Activated T-cell treated with anti-CD3 and anti-CD28 coated beads for 1 hour (primary cell): ENCODE data around the gene ARL13B.
"Not testable (repeated sequence)": the region's sequence is repeated elsewhere in the genome, so short reads cannot be mapped to it uniquely, and the experiment has no call there.

Source experiments
- DNase-seq: peaks from one replicate; pipeline ENCODE4 v3.0.0-alpha.2; 2020; ENCODE audit warnings: low read depth

ARL13B gene

DNA sequence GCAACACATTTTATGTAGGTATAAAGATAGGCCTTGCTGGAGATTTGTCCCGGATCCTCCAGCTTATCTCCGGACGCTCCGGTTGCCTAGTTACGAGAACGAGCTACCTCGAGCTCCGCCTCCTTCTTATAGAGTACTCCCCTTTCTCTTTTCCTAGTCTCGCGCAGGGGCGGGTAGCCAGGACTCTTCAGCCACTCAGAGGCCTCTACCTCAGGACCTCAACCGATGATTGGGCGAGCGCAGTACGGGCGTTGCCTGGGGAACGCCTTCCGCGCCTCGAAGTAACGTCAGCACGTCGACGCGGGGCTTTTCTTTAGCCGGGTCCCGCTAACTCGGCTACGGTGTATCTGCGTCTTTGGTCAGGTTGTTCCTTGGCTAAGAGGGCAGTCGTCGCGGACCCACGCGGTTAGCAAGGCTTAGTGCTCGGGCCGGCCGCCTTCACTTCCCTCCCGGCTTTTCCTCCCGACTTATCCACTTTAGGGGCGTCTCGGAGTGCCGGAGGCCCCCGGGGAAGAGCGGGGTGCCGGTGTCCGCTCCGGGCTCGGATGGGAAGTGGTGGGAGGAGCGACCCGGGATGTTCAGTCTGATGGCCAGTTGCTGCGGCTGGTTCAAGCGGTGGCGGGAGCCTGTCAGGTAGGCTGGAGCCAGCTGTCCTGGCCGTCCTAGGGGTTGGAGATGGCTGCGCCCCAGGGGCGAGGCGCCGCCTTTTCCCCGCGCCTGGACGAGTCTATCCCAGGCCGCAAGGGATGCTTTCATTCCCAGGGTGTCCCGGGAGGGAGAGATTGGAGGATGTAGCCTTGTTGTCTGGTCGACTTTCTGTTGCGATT lies at the start of gene ARL13B:
Gene ARL13B, plus strand, starts transcription at position 306 of the 827 bp plus-strand sequence. Its CDS starts 269 bp downstream, at position 575.
- DNase-seq = peak; percentile 85

DNA sequence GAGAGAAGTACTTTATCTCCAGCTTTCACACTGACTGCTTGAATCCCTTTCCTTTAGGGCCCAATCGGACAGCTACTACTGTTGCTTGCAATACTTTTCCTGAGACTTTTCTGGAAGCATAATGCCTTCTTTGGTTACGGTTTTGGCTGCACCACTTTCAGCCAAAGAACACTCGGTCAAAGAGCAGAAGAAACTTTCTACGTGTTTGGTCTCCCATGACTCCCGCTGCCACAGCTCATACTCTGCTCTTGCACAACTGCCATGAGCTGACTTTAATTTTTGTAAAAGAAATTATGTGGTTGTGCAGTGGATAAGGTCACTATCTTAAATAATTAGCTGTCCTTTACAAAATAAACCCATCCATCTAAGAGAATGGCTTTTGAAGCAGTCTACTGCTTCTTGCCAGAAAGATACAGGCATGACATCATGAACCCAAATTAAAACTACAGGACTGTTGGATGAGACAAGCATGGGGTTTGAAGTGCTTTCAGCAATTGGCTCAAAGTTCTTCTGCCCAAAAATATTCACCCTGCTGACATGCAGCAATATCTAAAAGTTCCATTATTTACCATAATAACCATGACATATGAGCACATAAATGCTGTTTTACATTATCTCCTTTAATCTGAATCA lies 48.2 kb upstream of the ARL13B start:
- no peak for DNase-seq

DNA sequence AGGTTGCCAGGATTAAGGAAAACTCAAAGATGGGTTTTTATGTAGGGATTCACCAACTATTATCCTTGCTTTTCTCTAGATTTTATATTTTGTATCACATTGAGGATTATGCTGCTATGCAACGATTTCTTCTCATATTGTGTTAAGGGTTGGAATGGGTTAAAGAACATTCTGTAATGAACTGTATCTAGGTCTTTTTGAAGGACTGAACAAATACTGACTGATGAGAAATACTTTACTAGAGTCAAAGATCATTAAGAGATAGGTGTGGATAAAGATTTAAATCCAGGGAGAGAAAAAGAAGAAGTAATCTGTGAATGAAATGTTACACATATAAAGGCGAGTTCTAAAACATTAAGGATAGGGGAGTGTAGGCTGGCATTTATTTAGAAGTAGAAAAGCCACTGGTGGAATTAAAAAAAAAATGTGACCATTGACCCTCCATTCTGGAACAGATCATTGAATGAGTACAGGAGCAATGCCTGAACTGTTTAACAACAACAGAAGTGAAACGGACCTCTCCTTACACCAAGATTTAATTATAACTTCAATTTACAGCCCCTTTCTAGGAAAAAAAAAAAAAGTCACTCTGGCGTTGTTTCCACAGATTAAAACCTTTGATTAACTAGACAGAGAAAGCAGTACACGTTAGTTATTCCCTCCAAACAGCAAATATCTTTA lies 45.4 kb upstream of the ARL13B start:
- DNase-seq = no peak

DNA sequence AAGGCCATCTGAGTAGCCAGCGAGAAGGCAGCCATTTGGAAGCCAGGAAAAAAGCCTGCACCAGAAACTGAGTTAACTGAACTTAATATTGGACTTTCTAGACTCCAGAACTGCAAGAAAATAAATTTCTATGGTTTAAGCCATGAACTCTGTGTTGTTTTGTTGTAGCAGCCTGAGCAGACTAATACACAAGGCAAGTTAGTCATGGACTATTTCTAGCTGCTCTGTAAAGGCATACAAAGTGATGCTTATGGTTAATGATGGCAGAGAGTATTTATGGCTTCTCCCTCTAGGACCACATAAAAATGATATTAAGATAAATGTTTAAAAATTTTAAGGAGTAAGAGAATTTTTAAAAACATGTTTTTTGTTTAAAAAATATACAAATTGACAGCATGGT lies 43.4 kb upstream of the ARL13B start:
- DNase-seq = no peak

DNA sequence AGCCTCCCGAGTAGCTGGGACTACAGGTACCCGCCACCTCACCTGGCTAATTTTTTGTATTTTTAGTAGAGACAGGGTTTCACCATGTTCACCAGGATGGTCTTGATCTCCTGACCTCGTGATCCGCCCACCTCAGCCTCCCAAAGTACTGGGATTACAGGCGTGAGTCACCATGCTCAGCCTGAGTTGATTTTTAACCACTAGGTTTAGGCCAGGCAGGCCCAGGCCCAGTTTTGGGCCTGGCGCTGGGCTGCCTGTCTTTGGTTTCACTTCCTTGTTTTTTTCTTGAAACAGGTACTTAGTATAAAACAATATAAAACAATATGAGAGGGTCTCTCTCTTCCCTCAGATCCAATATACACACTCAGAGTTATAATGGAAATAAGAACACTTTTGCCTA lies 42.5 kb upstream of the ARL13B start:
- DNase-seq = not testable (repeated sequence)

DNA sequence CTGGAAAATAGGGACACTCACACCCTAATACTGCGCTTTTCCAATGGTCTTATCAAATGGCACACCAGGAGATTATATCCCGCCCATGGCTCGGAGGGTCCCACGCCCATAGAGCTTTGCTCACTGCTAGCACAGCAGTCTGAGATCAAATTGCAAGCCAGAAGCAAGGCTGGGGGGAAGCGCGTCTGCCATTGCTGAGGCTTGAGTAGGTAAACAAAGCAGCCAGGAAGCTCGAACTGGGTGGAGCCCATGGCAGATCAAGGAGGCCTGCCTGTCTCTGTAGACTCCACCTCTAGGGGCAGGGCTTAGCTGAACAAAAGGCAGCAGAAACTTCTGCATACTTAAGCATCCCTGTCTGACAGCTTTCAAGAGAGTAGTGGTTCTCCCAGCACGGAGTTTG lies 30.0 kb upstream of the ARL13B start:
- DNase-seq = not testable (repeated sequence)

DNA sequence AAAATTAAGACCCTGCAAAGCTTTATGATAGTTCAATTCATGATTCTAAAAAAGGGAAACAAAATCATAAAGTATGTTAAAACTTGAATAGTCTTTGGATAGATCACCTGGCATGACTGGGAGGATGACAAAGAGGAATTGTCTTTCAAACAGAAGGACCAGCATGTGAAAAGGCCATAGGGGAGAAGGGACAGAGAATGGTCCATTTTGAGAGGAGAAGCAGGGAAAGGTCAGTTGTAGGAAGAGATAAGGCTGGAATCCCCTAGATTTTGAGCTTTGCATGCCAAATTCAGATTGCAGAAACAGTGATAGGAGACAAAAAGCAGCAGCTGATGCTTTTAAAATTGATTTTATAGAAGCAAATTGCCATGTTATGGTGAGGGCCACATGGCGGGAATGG lies 18.9 kb upstream of the ARL13B start:
- DNase-seq = no peak

DNA sequence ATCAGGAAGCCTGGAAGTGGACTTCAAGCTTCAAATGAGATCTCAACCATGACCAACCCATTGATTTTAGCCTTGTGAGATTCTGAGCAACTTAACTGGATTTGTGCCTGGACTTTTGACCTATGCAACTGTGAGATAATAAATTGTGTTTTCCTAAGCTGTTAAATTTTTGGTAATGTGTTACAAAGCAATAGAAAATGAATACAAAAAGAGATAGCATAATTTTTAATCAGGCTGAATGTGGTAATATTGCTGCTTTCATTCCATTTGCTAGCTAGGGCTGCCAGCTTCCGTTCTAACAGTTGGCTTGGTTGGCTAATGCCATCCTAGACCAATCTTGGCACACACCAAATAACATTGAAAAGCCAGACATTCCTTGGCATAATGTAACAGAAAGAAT lies 18.5 kb upstream of the ARL13B start:
- no peak for DNase-seq

DNA sequence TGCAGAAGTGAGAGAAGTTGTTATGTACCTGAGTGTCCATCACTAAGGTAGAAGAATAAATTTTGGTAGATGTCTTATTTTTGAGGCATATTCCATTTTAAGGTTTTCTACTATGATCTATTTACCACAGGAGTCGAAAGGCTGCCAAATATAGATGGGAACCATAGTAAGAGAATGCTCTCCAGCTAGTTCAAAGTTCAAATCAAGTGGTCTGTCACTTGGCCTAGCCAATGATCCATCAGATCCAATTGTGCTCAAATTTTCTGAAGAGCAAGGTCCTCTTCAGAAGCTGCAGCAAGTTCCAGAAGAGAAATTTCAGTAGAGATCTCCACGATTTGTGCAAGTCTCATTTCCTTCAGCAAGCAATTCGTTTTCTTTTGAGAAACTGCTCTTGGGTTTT lies 17.2 kb upstream of the ARL13B start:
- DNase-seq = no peak

DNA sequence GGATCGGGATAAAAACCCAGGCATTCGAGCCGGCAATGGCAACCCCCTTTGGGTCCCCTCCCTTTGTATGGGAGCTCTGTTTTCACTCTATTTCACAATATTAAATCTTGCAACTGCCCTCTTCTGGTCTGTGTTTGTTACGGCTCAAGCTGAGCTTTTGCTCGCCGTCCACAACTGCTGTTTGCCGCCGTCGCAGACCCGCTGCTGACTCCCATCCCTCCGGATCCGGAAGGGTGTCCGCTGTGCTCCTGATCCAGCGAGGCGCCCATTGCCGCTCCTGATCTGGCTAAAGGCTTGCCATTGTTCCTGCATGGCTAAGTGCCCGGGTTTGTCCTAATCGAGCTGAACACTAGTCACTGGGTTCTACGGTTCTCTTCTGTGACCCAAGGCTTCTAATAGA lies 14.8 kb upstream of the ARL13B start:
- DNase-seq = not testable (repeated sequence)

DNA sequence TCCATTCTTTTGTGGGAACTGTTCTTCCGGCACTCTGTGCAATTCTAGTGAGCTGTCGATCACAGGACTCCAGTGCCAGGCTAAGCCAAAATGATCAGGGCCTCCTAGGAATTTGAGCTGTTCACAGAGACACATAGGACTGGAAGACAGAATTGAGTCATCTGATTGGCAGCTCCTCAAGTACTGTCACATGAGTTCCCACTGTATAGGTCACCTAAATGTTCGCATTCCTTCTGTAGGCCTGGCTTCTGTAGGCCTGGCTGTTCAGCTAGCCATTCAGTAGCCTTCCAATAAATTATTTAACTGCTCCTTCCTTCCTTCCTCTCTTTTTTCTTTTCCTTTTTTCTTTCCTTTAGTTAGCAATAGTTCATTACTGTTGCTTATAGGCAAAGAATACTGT lies 10.5 kb upstream of the ARL13B start:
- no peak for DNase-seq

DNA sequence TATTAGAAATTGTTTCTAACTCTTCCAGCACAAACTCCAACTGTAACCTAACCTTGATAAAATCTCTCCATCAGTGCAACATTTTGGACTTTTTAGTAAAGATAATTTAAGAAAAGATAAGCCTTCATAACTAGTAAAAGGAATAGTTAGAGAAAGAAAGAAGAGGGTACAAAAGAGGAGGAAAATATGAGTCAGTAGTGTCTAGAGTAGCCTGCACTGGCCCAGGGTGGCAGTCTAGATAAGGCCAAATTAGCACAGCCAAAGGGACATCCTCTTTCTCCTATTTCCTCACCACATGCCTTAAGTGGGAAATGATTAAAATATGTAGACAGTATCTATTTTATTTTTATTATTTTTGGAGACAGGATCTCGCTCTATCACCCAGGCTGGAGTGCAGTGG lies 10.0 kb upstream of the ARL13B start:
- no peak for DNase-seq

DNA sequence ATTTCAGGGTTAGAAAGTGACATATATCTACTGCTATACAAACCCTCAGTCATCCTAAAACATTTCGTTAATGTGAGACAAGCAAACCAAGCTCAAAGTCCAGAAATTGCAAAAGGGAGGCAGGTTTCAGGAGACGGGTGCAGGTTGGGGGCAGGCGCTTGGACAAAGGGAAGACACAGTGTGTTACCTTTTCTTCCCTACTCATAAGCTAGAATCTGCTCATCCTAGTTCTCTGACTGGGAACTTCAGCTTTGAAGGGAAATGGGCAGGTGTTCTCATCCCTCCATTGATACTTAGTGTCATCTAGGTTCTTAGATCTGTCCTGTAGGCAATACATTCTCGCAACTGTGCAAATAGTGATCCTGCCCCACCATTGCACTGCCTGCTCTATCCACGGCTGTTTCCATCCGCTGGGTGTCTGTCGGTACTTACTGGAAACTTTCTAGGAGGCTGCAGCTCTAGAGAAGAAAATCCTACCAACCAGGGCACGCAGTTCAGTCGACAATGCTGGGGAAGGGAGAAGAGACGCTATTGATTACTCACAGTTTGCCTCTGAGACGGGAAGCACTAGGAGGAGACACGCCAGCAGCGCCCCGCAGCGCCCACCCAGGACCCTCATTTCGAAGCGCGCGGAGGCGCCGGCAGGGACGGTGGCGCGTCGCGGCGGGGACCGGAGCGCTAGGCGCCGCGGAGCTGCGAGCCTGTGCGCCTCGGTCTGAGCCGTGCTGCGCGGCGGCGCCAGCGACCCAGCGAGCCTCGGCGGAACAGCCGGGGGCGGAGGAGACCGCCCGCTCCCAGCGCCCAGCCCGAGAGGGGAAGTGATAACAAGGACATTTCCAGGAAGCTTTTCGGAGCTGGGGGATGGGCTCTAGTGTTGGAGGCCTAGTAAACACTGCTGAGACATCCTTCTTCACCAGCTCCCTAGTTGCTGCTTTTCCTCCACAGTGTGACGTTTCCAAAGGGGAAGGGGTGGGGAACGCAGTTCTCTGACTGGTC lies 6.5 kb upstream of the ARL13B start, which contains the start of gene PROS1:
Gene PROS1, minus strand, starts transcription at position 766 of the 996 bp plus-strand sequence. Its CDS starts 147 bp downstream, at position 619.
- peak; percentile 10 for DNase-seq

DNA sequence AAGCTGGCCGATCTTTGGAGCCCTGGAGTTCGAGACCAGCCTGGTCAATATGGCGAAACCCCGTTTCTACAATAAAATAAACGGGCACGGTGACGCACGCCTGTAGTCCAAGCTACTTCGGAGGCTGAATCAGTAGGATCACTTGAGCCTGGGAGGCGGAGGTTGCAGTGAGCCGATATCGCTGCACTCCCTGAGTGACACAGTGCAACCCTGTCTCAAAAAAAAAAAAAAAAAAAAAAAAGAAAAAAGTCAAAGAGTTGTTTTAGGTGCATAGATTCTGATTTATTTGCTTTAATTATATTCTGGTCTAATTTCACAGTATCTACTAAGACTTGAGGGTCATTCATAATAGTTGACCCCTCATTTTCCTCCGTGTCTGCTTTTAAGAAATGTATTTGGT lies 1.7 kb downstream of the ARL13B start:
- no peak for DNase-seq

DNA sequence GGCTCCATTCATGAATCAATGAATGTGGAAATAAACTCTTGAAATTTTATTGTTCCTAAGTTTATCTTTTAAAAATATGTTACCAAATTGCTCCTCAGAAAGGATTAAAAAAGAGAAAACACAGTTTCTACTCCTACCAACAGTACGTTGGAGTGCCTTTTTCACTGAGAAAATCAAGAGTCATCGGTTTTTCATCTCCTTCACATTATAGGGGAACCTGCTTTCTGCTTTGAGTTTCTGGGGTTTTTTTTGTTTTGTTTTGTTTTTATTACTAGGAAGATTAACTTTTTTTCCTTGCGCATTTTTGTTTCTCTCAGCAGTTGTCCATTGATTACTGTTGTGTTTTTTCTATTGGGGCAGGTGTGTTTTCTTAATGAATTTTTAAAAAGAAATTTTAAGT lies 3.5 kb downstream of the ARL13B start:
- no peak for DNase-seq

DNA sequence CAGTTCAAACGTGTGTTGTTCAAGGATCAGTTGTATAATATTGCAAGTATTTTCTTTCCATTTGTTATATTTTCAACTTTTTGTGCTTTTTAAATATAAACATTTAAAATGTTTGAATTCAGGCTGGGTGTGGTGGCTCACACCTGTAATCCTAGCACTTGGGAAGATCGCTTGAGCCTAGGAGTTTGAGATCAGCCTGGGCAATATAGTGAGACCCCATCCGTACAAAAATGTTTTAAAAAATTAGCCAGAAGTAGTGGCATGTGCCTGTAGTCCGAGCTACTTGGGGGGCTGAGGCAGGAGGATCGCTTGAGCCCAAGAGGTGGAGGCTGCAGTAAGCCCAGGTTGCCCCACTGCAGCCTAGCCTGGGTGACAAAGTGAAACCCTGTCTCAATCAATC lies 4.7 kb downstream of the ARL13B start:
- DNase-seq = no peak

DNA sequence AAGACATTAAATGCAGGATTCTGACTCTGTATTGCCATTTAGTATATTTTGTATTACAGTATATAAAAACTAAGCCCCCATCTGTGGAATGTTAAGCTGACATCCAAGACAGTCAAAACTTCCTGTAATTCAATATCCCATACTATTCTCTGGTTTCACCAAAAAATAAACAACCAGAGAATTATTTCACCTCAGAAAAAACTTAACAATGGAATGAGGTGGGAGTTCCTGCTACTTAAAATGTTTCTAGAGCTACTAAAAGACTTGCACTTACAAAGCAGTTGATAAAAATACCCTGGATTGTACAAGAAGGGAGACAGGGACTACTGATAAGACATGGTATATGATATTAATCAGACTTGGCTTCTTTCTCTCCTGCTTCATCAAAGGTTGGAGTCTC lies 8.3 kb downstream of the ARL13B start:
- DNase-seq = no peak

DNA sequence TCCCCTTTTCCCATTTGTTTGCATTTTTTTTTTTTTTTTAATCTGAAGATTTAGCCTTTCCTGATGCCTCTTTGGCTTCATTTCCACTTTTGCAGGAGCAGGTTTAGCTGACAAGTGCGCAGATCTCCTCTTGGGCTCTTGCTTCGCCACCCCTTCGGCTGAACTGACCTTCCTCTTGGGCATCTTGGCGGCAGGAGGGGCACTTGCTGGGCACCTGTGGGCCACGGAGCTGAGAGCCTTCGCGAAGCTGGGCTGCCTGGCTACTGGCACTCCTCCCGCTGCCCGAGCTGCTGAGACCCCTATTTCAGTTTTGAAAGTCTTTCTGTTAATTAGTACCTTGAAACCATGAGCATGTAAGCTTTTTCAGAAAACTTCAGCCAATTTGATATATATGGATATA lies 8.8 kb downstream of the ARL13B start:
- no peak for DNase-seq

DNA sequence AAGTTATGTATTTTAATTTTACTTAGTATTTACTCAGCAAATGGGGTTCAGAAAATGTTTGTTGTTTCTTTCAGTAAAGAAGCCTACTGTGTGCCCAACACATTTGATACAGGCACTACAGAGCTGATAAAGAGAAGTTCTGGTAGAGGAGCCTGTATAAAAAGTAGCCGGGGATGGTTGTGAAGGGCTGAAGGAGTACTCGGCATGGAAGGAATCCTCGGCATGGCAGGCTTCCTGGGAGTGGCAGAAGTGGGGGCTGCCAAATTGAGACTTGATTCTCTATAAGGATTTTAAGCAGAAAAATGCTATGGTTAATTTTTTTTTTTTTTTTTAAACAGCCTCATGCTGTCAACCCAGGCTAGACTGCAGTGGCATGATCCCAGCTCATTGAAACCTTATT lies 9.3 kb downstream of the ARL13B start:
- DNase-seq = no peak

DNA sequence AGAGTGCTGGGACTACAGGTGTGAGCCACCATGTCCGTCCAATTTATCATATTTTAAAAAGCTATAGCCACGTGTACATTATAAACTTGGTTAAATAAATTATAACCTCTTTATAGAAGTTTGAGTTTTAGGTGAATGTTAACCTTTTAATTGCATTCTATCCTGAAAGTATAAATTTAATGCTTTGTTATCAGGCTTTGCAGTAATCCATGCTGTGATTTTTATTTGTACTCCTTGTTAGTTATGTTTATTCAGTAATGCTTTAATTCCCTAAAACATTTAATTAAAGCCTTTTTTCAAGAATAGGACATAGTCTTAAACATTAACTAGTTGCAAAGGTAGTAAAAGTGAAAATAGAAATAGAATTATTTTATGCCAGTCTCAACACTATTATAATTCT lies 11.7 kb downstream of the ARL13B start:
- DNase-seq = no peak

DNA sequence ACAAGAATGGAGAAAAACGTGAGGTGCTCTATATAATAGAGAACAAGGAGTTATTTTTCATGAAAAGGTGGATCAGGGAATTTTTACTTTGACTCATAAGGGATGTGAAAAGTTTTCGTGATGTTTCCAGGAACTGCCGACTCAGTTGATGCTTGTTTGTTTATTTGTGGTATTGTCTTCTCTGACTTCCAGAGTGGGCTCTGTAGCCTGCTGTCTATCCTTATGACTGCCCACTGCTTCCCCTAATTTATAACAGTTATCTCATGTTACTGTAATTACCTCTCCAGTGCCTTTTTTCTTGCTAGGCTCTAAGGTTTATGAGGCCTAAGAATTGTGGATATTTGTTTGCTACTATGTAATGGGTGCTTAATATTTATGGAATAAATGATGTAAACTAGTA lies 12.3 kb downstream of the ARL13B start:
- no peak for DNase-seq

DNA sequence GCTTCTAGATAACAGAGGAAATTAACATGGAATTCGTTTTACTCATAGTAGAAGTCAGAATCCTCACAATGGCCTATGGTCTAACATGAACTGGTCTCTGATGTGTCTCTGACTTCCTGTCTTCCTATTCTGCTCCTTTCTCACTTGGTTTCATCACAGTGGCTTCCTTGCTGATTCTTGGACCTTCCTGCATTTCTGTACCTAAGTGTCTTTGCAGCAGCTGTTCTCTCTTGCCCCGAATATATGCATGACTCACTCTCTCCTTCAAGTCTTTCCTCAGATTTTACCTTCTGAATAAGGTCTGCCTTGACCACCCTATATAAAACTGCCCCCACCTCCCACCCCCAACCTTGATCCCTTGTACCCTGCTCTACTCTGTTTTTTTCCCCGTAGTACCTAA lies 14.1 kb downstream of the ARL13B start:
- no peak for DNase-seq
